AG08396 (cell line): ENCODE data around the gene GTF3C1.

Experiments used
- DNase-seq: peaks from one replicate; pipeline ENCODE4 v3.0.0; 2012; ENCODE audit warnings: low spot score, mixed read lengths

The GTF3C1 gene

DNA sequence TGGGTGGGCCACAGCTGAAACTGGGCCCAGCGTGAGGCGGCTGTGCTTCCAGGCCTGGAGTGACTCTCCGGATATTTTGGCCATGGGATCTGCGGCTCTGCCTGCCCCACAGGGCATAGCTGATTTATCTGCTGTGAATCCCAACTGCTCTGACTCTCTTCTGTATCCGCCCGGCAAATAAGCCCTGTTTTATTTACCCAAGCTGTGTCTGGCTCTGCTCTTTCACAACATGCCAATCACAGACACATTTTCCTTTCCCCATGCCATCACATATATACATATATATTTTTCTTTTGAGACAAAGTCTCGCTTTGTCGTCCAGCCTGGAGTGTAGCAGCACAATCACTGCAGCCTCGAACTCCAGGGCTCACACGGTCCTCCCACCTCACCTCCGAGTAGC lies 33.3 kb downstream of the GTF3C1 start:
- no peak for DNase-seq

DNA sequence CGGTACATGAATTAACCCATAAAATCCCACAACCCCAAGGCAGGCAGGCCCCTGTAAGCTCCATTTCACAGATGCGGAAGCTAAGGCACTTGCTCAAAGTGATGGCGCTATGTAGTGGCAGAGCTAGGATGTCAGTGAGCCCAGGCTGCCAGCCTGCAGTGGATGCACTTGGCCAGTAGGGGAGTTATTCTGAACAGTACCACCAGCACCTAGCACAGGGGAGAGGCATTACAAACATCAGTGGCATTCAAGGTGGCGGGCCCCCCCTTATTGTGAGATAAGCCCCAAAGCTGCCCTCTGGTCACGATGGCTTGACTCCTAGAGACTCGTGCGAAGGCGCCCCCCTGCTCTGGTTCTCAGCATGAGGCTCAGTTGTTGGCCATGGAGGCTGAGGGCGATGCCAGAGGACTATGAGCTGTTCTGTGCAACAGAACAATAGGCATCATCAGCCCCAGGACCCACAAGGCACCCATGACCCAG lies 33.8 kb downstream of the GTF3C1 start:
- peak; percentile 41 for DNase-seq

DNA sequence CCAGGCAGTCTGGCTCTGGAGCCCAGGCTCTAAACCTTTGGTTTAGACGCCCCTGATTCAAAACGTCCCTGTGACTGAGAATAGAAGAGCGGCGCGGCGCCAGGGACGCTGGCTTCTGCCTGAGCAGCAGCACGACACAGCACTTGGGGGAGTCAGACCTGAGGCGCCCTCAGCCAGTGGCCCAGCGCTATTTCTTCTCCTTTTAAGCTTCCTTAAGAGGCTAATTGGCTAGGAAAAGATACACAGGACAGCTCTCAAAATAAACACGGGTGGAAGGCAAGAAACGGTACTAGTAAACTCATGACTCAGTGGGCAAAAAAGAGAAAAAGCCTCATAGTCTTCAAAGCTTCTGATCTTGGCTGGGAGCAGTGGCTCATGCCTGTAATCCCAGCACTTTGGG lies 34.9 kb downstream of the GTF3C1 start:
- peak; percentile 34 for DNase-seq

DNA sequence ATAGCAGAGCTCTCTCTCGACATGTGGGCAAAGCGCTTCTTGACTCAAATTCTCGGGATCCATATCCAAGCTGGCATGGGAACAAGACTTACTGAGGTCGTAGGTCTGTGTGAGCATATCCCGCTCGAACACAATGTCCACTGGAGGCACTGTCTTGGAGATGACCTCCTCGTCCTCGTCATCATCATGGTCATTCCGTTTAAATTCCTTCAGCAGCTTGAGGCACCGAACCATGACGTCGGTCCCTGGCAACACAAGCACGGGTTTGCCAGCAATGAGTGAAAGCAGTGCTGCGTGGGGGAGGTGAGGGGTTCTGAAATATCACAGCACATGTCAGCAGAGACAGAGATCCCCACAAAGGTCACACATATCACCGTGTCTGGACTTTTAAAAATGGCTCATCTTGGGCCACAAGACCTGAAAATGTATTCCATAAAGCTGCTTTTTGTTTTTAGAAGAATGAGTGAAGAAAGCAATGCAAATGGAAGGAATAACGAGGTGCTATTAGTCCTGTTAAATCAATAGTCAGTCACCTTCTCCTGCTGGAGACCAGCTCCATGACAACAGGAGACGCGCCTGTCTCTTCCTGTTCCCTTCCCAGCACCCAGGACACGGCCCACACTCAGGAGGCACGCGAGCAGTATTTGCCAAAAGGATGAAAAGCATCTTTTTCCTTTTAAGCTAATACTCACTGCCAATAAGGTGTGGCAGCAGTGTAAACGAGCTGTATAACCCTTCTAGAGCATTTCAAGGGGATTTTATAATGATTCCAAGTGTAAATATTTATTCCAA lies 37.9 kb downstream of the GTF3C1 start:
- DNase-seq = no peak

DNA sequence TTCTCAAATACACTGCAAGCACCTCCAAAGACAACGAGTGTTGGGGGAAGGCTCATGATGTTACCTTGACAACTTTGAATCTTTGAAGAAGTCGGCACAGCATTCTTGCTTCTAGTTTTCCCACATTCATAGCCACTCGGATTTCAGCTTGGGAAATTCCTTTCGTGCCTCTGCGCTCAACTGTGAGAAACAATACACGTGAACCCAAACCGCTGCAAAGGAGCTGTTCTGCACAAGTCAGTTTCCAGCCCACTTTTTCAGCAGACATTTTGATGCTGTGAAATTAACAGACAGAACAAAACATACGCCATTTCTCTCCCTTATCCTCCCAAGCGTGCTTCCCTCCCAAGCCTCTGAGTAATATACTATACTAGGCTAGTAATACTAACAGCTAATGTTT lies 41.2 kb downstream of the GTF3C1 start:
- no peak for DNase-seq

DNA sequence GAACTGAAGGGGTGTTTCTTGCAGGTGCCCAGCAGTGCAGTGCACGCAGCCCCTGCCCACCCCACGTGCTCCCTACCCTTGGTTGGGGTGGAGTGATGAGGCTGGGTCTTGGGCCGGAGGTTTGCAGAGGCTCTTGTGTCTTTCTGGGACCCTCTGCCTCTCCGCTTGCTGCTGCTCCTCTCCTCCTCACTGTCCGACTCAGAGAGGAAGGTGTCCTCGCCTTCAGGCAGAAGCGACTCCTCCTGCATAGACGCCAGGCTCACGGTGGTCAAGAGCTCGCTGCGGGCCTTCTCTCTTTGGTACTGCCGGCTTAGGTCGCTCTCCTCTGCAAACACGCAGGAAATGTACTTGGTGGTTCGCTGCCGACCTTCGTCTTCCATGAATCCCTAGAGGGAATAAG lies 42.9 kb downstream of the GTF3C1 start:
- no peak for DNase-seq

DNA sequence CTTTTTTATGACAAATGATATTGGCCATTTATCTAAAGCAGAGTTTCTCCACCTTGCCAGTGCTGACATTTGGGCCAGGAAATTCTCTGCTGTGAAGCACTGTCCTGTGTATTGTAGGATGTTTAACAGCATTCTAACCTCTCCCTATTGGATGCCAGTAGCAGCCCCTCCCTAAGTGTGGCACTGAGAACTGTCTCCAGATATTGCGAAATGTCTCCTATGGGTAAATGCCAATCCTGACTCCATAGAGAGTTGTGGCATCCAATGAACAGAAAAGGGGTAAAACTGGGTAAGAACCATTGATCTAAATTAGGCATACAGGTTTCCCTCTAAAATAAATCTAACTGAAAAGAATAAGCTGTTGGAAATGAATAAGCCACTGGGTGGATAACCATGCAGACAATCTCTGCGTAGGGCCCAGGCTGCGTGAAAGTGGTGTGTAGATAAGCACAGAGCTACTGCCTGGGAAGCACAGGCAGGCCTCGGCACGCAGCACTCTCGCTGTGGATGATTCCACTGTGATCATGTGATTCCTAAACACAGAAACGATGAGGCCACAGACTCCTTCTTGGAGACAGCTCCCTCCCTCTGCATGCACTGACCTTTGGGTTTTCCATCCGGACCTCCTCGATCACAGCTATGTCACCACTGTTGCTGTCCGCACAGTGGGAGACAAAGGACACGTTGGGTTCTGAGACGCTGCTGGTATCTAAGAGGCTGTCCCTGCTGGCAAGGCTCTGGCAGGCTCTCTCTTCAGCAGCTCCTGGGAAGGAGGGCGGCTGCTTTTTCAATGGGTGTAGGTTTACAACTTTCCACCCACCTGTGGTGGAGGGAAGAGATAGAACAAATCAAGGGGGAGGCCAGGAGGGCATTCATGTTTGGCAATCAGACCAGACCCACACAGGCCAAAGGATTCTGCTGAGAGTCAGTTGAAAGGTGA lies 44.1 kb downstream of the GTF3C1 start:
- no peak for DNase-seq

DNA sequence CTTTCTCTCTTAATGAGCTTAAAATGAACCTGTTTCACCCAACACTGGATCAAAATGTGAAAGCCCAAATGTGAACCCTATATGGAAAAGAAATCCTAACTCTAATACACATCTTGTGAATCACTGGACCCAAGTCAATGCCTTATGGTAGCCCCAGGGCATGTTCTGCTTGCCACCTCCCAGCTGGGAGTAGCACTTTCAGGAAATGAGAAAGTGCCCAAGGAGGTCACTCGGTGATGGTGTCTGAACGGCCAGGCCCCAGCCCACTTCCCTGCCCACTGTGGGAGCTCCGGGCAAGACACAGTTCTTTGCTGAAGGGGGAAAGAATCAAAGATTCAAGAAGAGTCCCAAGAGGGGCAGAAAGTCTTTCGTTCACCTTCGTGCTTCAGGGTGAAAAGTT lies 46.1 kb downstream of the GTF3C1 start:
- no peak for DNase-seq

DNA sequence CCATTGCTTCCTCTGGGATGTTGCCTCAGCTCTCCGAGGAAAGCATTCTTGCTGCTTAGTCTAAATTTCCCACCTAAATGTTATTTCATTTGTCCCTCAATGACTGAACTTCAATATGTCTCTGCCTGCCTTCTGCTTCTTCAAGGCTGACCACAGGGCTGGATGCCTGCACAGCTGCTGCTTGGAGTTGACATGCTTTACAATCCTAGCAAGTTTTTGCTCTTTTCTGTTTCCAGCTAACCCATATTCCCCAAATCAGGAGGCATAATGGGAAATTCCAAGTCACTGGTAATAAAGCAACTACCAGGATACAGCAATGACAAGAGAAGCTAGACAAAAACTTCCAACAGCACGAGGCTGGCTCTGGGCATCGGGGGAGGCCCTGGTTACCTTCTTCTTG lies 48.9 kb downstream of the GTF3C1 start:
- no peak for DNase-seq

DNA sequence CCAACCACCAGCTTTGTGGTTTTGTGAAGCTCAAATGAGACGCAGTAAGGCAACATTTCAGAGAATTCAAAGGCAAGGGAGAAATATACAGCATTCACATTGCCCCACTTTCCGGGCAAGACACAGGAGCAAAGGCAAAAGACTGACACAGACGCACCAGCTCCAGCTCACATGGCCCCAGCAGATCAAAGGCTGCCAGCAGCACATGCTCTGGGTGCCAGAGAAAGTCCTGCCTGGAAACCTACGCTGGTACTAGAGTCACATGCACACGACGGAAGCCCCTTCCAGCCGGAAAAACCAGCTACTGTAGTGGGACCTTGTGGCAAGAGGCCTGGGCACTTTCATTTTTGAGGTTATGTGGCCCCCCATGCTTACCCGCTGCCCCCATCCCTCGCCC lies 50.1 kb downstream of the GTF3C1 start:
- DNase-seq = no peak

DNA sequence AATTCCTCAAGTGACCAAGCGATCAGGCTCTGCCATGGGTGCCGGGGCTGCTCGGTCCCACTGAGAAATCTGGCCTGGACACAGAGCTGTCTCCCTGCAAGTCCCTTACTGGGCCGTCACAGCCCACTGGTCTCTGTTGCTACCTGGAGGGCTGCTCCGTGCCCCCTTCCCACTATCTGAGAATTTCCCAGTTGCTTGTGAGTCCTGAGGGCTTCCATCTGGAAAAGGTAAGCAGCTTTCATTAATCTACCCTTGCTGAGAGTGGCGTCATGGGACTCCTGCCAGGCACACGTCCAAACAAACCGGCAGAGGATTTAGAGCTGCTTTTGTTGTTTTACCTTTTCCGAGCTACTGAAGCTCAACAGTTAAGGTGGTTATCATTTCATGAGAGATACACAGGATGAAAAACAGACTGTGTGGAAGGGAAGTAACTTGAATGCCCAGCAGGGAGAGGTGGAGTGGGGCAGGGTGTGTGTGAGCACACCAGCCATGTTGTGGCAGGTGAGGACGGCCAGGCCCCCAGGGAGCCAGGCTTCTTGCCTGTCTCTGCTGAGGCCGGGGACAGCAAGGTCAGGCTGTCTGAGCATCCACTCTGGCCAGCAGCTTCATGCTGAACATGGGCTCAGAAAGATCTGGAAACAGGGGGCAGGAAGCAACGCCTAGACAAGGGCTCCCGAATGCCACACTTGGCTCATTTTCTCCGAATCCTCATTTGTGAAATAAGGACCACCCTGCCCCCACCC lies 50.6 kb downstream of the GTF3C1 start:
- DNase-seq = no peak

DNA sequence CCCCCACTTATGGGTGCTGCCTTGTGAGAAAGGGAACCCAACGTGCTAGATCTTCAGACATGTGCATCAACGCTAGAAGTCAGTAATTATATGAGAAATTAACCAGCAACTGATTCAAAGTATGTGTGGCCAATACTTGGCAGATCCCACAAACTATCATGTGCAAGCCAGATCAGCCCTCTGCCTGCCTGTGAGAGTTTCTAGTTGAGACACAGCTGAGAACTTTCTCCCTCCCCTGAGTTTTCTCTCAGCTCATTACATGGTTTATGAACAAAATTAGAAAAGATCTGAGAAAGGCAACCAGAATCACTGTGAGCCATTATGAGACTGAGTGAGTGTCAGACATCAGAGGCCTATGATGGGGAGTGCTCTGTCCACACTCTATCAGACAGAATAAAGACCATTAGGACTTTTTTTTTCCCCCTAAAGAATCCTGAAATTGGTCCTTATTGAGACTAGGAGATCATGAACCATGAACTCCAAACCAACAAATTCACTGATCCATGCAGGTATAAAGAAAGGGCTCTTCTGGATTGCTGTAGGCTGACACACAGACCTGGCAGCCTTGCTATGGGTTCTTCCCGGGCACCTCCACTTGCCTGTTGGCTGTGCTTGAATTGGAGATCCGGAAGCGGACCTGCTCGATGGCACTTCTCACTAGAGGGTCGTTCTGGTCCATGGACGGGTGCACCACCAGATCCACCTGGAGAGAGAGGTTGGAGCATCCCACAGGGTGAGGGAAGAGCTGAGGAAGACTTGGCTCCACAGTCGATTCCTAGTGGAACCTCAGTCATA lies 51.5 kb downstream of the GTF3C1 start:
- DNase-seq = no peak

DNA sequence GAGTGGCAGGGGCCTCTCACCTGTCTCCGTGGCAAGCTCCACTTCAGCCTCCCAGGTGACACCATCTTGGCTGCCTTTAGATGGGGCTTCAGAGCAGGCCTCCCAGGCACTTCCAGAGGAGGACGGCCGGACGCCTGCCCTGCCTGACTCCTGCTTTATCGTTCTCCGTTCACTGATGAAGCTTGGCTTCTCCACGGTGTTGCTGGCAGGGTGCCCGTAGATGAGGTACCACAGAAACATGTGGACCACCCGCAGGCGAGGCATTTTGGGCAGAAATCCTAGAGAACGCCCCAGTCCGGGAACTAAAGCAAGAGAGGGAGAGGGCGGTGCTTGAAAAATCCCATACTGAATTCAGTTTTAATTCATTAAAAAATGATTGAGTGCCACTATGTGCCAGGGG lies 54.5 kb downstream of the GTF3C1 start:
- peak; percentile 76 for DNase-seq

DNA sequence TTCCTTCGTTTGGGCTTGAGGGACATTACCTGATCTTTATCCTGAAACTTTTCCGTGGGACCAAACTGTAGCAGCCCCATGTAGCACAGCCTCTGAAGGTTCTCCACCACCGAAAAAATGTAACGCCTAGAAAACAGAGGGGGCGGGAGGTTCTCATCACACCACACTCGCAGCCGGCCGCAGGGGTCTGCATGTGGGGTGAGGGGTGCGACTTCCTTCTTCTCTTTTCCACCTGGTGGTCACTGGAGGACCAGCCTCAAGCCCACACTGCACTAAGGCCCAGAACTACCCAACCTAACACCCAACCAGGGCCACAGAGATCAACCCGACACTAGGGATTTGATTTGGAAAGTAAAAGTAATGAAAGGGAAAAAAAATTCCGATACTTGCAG lies 57.1 kb downstream of the GTF3C1 start:
- DNase-seq = no peak

DNA sequence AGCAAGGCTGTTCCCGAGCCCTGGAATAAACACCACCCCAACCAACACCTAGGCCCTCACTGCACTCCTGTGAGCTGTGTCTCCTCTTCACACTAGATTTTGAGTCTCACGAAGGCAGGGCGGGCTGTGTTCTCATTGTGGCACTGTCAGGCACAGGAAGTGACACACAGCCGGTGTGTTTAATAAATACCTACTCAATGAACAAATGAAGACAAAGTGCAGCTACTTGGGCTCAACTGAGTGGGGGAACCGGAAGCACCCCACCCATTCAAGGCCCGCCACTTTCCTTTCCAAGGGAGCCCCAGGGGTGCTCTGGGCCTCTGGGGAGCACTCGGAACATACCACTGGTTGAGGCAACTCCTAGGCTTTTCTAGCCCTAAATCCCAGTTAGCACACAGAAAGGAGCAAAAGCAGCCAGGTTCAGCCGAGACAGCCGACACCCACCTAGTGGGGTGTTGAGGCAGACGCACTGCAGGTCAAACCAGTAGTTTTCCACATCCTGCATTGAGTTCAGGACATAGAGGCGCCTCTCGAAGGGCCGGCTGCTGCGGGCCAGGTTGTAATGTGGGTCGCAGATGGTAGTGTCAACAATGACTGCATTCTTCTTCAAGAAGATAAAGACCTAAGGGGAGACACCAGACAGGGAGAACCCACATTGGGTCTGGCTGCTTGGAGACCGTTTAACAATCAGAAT lies 57.7 kb downstream of the GTF3C1 start:
- no peak for DNase-seq

DNA sequence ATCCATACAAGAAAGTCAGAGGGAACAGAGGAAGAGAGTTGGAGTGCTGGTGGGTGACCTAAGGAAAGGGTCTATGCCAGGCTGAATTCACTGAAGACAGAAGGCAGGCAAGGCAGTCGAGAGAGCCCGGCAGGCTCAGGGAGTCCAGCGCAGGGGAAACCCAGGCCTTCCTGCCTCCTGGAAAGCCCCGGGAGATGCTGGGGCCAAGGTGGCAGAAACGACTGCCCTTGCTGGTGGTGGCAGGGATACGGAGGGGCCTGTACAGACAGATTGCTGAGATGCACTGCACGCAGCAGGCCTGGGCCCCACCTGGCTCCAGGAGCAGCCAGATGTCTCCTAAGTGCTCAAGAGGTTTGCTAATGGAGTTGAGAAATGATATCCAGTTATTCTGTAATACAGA lies 59.8 kb downstream of the GTF3C1 start:
- no peak for DNase-seq

DNA sequence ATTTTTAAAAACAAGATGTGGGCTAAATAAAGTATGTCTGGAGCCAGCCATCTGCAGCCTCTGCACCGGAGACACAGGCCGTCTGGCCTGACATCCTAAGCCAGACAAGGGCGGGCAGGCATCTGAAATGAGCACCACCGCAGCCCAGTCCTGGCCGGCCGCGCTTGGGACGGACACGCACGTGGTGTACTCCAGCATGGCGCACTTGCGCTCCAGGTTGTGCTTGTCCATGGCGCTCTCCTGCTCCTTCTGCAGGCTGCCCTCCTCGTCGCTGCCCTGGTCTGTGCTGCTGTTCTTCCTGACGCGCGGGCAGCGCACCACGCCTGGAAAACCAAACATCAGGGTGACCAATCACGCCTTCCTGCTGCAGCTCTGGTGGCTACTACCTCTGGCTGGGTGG lies 60.3 kb downstream of the GTF3C1 start:
- DNase-seq = no peak

DNA sequence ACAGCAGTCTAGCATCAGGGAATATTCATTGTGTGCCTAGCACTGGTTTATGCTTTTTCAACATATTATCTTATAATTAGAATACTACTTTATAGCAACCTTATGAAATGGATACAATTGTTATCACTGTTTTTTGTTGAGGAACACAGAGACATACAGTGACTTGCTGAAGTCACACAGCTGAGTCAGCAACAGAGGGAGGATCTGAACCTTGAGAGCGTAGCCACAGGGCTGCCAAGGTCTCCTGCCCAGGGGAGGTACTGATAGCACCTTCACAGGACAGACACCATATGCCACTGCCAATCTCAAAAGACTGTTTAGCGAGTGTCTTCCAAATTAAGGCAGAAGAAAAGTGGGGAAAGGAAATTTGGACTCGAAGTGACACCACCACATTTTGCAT lies 63.0 kb downstream of the GTF3C1 start:
- no peak for DNase-seq

DNA sequence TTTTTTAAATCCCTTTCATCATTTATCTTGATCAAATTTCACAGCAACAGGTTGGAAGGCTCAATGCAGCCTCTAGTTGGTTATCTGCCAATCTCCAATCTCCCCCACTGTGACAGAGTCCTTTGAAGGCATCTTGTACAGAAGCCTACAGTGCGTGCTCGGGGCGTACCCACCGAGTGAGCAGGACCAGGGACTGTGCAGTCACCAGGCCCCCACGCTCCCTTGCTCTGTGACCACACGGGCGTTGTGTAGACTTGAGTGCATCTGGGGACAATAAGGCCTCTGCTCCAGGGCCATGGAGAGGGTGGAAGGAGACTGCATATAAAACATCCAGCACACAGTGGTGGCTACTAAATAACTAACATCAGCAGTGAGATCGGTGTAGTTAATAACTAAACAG lies 63.4 kb downstream of the GTF3C1 start:
- DNase-seq = no peak

DNA sequence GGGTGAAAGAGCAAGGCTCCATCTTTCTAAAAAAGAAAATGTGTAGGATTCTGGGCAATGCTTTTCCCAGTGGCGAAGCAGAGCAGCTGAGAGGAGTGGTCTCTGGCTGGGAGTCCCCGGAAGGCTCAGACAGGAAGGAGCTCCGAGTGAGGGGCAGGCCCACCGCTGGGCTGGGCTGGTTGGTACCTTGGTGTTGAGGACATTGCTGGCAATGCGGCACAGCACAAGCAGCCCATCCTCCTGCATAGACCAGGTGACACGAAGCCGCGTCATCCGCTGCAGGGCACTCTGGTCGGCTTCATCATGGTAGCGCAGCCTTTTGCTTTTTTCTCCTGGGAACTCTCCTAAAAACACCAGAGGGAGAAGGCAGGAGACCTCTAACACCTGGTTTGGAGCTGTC lies 63.9 kb downstream of the GTF3C1 start:
- DNase-seq = no peak

DNA sequence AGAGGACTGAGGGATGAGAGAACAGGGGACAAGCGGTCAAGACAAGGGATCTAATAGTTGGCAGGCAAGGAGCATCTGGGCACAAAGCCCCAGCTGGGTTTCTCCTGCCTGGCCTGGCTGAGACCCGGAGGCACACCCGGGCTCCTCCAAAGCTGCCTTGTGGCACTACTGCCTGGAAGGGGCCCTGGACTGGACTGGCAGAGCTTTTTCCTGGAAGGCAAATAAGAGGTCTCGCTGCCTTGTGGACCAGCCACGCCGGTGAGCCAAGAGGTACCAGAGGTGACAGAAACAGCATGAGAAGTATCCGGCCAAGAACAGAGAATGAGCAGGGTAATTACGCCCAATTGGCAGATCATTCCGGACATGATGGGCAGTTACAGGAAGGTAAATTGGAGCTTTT lies 64.6 kb downstream of the GTF3C1 start:
- no peak for DNase-seq
